K562 (cell line): ENCODE measurements around the gene LCN12. TPM values are rescaled to one million over a fixed set of nuclear protein-coding genes. Genes with fewer than 3 reads are reported as not detected.
A peak's percentile ranks its signal among the peaks of the same experiment; 100 is the strongest.

Experiments
- CCNT2 ChIP-seq: IDR thresholded peaks from 2 replicates; pipeline ENCODE4 v1.6.1; 2011; ENCODE audit warnings: borderline replicate concordance, low read depth, mild to moderate bottlenecking, moderate library complexity, mixed read lengths, low read length; ENCODE audit not compliant: insufficient read length; ENCODE audit errors: extremely low read depth
- CXXC5 ChIP-seq: fragments of 250-450 bp; sonication (Bioruptor Pico); IDR thresholded peaks from 2 replicates; pipeline ENCODE4 v1.8.0; 2022; ENCODE audit warnings: inconsistent platforms, mild to moderate bottlenecking, moderate library complexity
- EP400 ChIP-seq: fragments of 450-650 bp; IDR thresholded peaks from 2 replicates; pipeline ENCODE4 v1.6.1; 2017; ENCODE audit warnings: antibody characterized with exemption, mild to moderate bottlenecking, moderate library complexity
- L3MBTL2 ChIP-seq: fragments of 450-650 bp; IDR thresholded peaks from 2 replicates; pipeline ENCODE4 v1.6.1; 2016; ENCODE audit warnings: mild to moderate bottlenecking, moderate library complexity
- NR2C2 ChIP-seq, 2 experiments: fragments of 200-800 bp in 1 of 2; sonication (Bioruptor generic) in 1 of 2; sonication (generic) in 1 of 2; formaldehyde crosslinking in 1 of 2; IDR thresholded peaks; 2 replicates each; pipeline versions ENCODE4 v1.6.1 to v1.8.0; 2016 to 2022; ENCODE audit warnings: mild to moderate bottlenecking in 1 of 2, missing compliant biosample characterization in 1 of 2, missing genetic modification characterization in 1 of 2, missing genetic modification reagents in 1 of 2
- POLR2AphosphoS2 ChIP-seq: IDR thresholded peaks from 2 replicates; pipeline ENCODE4 v1.6.1; 2012; ENCODE audit warnings: low read length, improper control_type of control experiment
- THRAP3 ChIP-seq: fragments of 450-650 bp; IDR thresholded peaks from 2 replicates; pipeline ENCODE4 v1.6.1; 2016; ENCODE audit warnings: mild to moderate bottlenecking, inconsistent platforms, borderline replicate concordance
- YY1 ChIP-seq, 3 experiments: IDR thresholded peaks; 2 replicates each; pipeline ENCODE4 v1.6.1; 2011; ENCODE audit warnings: low read length in 2 of 3, mild to moderate bottlenecking in 2 of 3, moderate library complexity in 2 of 3, borderline replicate concordance in 1 of 3, control low read depth in 1 of 3, low read depth in 1 of 3; ENCODE audit not compliant: insufficient read depth in 3 of 3, insufficient replicate concordance in 2 of 3, control insufficient read depth in 1 of 3, insufficient read length in 1 of 3; ENCODE audit errors: extremely low read depth in 1 of 3
- polyA plus RNA-seq, 8 experiments: library from polyadenylated mRNA; depleted of rRNA in 4 of 8; stranded (reverse) in 5 of 8; unstranded in 3 of 8; fragments of >200 nt; fragmentation: Nextera tagmentation in 2 of 8; fragmentation: Illumina TruSeq in 1 of 8; extraction: Ambion mirVana in 2 of 8; extraction: Trizol in 1 of 8; gene quantifications; 2 replicates each; pipeline versions ENCODE4 v1.2.1 to v1.2.3, GENCODE V29; 2011 to 2014; ENCODE audit warnings: inconsistent platforms in 1 of 8, missing spikeins in 1 of 8
- total RNA-seq, 7 experiments: library from RNA; depleted of rRNA in 6 of 7; stranded (reverse); fragments of >200 nt in 6 of 7; fragmentation: Illumina TruSeq in 2 of 7; extraction: Trizol in 2 of 7; gene quantifications; 2 replicates each; pipeline versions ENCODE4 v1.2.1 to v1.2.3, GENCODE V29; 2011 to 2021; ENCODE audit warnings: low replicate concordance in 1 of 7
- TF ChIP-seq, protein P1 (sequence below): fragments of 250-450 bp; sonication (Bioruptor Pico); IDR thresholded peaks from 2 replicates; pipeline ENCODE4 v1.9.0; 2021; ENCODE audit warnings: mild to moderate bottlenecking, inconsistent platforms
- TF ChIP-seq, protein P2 (sequence below), 2 experiments: fragments of 250-450 bp in 1 of 2; fragments of 450-650 bp in 1 of 2; sonication (Bioruptor Pico) in 1 of 2; IDR thresholded peaks; 2 replicates each; pipeline versions ENCODE4 v1.6.1 to v1.8.0; 2016 to 2021; ENCODE audit warnings: mild to moderate bottlenecking in 2 of 2, moderate library complexity in 2 of 2, missing compliant biosample characterization in 1 of 2, missing genetic modification characterization in 1 of 2
- TF ChIP-seq, protein P3 (sequence below): fragments of 250-450 bp; sonication (Bioruptor Pico); IDR thresholded peaks from 2 replicates; pipeline ENCODE4 v1.8.0; 2021; ENCODE audit warnings: borderline replicate concordance, mild to moderate bottlenecking, moderate library complexity; ENCODE audit not compliant: poor library complexity, severe bottlenecking
- TF ChIP-seq, protein P4 (sequence below): sonication (generic); formaldehyde crosslinking; IDR thresholded peaks from 2 replicates; pipeline ENCODE4 v1.8.1; 2023; ENCODE audit warnings: mild to moderate bottlenecking, missing genetic modification reagents, moderate library complexity
- TF ChIP-seq, protein P5 (sequence below), 2 experiments: fragments of 450-650 bp; conservative IDR thresholded peaks; 2 replicates each; pipeline ENCODE4 v1.6.1; 2017; ENCODE audit warnings: mild to moderate bottlenecking in 2 of 2, moderate library complexity in 2 of 2
- TF ChIP-seq, protein P6 (sequence below): fragments of 450-650 bp; IDR thresholded peaks from 2 replicates; pipeline ENCODE4 v1.6.1; 2014; ENCODE audit warnings: low read depth, mild to moderate bottlenecking, moderate library complexity, borderline replicate concordance

Gene LCN12
- total and polyA plus RNA-seq, 9 of the 15 experiments (the other 6 are each of a cell fraction or from before 2014, with no cell fraction given), result 0.05 TPM; not detected in 8

DNA sequence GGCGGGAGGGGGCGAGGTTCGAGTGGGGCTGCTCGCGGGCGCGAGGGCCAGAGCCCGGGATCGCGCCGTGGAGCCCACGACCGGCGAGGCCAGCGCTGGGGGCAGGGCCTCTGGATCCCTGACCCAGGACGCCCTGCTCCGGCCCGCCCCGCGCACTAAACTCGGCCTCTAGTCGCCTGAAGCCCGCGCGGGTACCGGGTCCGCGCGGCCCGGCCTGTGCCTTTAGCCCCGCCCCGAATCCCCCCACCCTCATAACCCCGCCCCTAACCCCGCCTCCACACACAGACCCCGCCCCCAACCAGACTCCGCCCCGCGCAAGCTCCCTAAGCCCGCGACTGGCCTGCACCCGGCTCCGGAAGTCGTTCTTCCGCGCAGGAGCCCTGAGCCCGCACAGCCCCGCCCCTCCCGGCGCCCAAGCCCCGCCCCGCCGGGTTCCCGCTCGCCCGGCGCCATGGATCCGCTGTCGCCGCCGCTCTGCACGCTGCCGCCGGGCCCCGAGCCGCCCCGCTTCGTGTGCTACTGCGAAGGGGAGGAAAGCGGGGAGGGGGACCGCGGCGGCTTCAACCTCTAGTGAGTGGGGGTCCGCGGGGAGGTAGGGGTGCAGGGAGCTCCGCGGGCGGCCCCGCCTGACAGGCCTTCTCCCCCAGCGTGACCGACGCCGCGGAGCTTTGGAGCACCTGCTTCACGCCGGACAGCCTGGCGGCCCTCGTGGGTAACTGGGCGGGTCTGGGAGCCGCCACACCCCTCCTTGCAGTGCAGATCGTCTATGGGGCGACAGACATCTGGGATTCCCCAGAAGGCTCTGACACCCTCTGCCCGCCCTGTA, 40.1 kb downstream of the LCN12 start, which contains the start of gene PAXX (continued):
- TF ChIP-seq, protein P1, sequence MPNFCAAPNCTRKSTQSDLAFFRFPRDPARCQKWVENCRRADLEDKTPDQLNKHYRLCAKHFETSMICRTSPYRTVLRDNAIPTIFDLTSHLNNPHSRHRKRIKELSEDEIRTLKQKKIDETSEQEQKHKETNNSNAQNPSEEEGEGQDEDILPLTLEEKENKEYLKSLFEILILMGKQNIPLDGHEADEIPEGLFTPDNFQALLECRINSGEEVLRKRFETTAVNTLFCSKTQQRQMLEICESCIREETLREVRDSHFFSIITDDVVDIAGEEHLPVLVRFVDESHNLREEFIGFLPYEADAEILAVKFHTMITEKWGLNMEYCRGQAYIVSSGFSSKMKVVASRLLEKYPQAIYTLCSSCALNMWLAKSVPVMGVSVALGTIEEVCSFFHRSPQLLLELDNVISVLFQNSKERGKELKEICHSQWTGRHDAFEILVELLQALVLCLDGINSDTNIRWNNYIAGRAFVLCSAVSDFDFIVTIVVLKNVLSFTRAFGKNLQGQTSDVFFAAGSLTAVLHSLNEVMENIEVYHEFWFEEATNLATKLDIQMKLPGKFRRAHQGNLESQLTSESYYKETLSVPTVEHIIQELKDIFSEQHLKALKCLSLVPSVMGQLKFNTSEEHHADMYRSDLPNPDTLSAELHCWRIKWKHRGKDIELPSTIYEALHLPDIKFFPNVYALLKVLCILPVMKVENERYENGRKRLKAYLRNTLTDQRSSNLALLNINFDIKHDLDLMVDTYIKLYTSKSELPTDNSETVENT (CRISPR knock-in tag), result peak; percentile 37; the same call in 1 of the 2 replicates
- TF ChIP-seq, protein P2, sequence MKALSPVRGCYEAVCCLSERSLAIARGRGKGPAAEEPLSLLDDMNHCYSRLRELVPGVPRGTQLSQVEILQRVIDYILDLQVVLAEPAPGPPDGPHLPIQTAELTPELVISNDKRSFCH (CRISPR knock-in tag; IDR thresholded peaks at IDR 0.05), result no peak
- TF ChIP-seq, protein P2 (tag; IDR thresholded peaks at IDR 0.05), result 0 out of 2 replicates have a peak, but pooled peaks have one; percentile 31
- TF ChIP-seq, protein P3, sequence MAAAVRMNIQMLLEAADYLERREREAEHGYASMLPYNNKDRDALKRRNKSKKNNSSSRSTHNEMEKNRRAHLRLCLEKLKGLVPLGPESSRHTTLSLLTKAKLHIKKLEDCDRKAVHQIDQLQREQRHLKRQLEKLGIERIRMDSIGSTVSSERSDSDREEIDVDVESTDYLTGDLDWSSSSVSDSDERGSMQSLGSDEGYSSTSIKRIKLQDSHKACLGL (CRISPR knock-in tag), result peak; percentile 83
- TF ChIP-seq, protein P4, sequence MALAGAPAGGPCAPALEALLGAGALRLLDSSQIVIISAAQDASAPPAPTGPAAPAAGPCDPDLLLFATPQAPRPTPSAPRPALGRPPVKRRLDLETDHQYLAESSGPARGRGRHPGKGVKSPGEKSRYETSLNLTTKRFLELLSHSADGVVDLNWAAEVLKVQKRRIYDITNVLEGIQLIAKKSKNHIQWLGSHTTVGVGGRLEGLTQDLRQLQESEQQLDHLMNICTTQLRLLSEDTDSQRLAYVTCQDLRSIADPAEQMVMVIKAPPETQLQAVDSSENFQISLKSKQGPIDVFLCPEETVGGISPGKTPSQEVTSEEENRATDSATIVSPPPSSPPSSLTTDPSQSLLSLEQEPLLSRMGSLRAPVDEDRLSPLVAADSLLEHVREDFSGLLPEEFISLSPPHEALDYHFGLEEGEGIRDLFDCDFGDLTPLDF, result peak; percentile 86; the same call in 1 of the 2 replicates
- TF ChIP-seq CXXC5 (CRISPR knock-in tag) (peak; percentile 75), POLR2AphosphoS2 (no peak), L3MBTL2 (peak; percentile 99), THRAP3 (no peak), YY1 (IDR thresholded peaks at IDR 0.05; ENCODE audit: borderline replicate concordance in 1 of 3, control insufficient read depth in 1 of 3, extremely low read depth in 1 of 3, insufficient read depth in 3 of 3, insufficient read length in 1 of 3, insufficient replicate concordance in 2 of 3, low read depth in 1 of 3, low read length in 2 of 3) (peak in 2 of 3 experiments; percentile 83 to 88), EP400 (peak; percentile 90; the same call in 1 of the 2 replicates), CCNT2 (peak; percentile 41), NR2C2 (CRISPR knock-in tag; IDR thresholded peaks at IDR 0.05) (no peak), NR2C2 (tag; IDR thresholded peaks at IDR 0.05) (peak; percentile 55; the same call in 1 of the 2 replicates)
- TF ChIP-seq, protein P5, sequence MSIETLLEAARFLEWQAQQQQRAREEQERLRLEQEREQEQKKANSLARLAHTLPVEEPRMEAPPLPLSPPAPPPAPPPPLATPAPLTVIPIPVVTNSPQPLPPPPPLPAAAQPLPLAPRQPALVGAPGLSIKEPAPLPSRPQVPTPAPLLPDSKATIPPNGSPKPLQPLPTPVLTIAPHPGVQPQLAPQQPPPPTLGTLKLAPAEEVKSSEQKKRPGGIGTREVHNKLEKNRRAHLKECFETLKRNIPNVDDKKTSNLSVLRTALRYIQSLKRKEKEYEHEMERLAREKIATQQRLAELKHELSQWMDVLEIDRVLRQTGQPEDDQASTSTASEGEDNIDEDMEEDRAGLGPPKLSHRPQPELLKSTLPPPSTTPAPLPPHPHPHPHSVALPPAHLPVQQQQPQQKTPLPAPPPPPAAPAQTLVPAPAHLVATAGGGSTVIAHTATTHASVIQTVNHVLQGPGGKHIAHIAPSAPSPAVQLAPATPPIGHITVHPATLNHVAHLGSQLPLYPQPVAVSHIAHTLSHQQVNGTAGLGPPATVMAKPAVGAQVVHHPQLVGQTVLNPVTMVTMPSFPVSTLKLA (conservative IDR thresholded peaks at IDR 0.05), result peak; percentile 91 to 96
- TF ChIP-seq, protein P6, sequence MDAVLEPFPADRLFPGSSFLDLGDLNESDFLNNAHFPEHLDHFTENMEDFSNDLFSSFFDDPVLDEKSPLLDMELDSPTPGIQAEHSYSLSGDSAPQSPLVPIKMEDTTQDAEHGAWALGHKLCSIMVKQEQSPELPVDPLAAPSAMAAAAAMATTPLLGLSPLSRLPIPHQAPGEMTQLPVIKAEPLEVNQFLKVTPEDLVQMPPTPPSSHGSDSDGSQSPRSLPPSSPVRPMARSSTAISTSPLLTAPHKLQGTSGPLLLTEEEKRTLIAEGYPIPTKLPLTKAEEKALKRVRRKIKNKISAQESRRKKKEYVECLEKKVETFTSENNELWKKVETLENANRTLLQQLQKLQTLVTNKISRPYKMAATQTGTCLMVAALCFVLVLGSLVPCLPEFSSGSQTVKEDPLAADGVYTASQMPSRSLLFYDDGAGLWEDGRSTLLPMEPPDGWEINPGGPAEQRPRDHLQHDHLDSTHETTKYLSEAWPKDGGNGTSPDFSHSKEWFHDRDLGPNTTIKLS, result peak; percentile 63; the same call in 1 of the 2 replicates
